Measurements from ENCODE around the gene ACTL7B.
"Not testable (repeated sequence)": the region's sequence is repeated elsewhere in the genome, so short reads cannot be mapped to it uniquely, and the experiment has no call there.

ACTL7B gene

GRCh38 chr9:108854094-108854493 is 1.7 kb downstream of the ACTL7B start:
- TF ChIP-seq SUZ12 (IDR thresholded peaks at IDR 0.05; ENCODE audit: extremely low read depth, insufficient read depth, insufficient read length) (no peak), ZNF274 (IDR thresholded peaks at IDR 0.05; ENCODE audit: low read depth, low read length) (no peak), YY1 (IDR thresholded peaks at IDR 0.05; ENCODE audit: insufficient read depth, insufficient read length) (no peak)
- Histone ChIP-seq H3K4me1 (ENCODE audit: insufficient read depth, insufficient read length) (no peaks in the 10 kb centered on the region), H3K27me3 (ENCODE audit: insufficient read depth, insufficient read length) (peaks cover 3% of the 10 kb centered on the region), H3K9ac (ENCODE audit: insufficient read length, low read depth) (no peak overlapping the region), H3K9me3 (ENCODE audit: insufficient read depth, low read length) (no peaks in the 10 kb centered on the region), H3K36me3 (ENCODE audit: insufficient read depth, insufficient read length, low read length) (no peaks in the 10 kb centered on the region), H3K4me3 (ENCODE audit: insufficient read length, low read depth) (no peak overlapping the region)
- DNase-seq (ENCODE audit: low read depth, low spot score): no peak

GRCh38 chr9:108852079-108852478 is 3.7 kb downstream of the ACTL7B start:
- Histone ChIP-seq H3K36me3 (ENCODE audit: insufficient read depth, insufficient read length, low read length) (no peaks in the 10 kb centered on the region), H3K27me3 (ENCODE audit: insufficient read depth, insufficient read length) (peaks cover 3% of the 10 kb centered on the region), H3K4me1 (ENCODE audit: insufficient read depth, insufficient read length) (no peaks in the 10 kb centered on the region), H3K4me3 (ENCODE audit: insufficient read length, low read depth) (no peak overlapping the region), H3K9ac (ENCODE audit: insufficient read length, low read depth) (no peak overlapping the region), H3K9me3 (ENCODE audit: insufficient read depth, low read length) (no peaks in the 10 kb centered on the region)
- DNase-seq (ENCODE audit: low read depth, low spot score): no peak
- TF ChIP-seq SUZ12 (IDR thresholded peaks at IDR 0.05; ENCODE audit: extremely low read depth, insufficient read depth, insufficient read length) (no peak), ZNF274 (IDR thresholded peaks at IDR 0.05; ENCODE audit: low read depth, low read length) (no peak), YY1 (IDR thresholded peaks at IDR 0.05; ENCODE audit: insufficient read depth, insufficient read length) (no peak)

- Histone ChIP-seq H3K4me3 (ENCODE audit: insufficient read length, low read depth) (no peak overlapping the region), H3K9me3 (ENCODE audit: insufficient read depth, low read length) (no peaks in the 10 kb centered on the region), H3K36me3 (ENCODE audit: insufficient read depth, insufficient read length, low read length) (no peaks in the 10 kb centered on the region), H3K9ac (ENCODE audit: insufficient read length, low read depth) (no peak overlapping the region), H3K27me3 (ENCODE audit: insufficient read depth, insufficient read length) (peaks cover 3% of the 10 kb centered on the region), H3K4me1 (ENCODE audit: insufficient read depth, insufficient read length) (no peaks in the 10 kb centered on the region)
- TF ChIP-seq SUZ12 (IDR thresholded peaks at IDR 0.05; ENCODE audit: extremely low read depth, insufficient read depth, insufficient read length): no peak
- no peak for DNase-seq (ENCODE audit: low read depth, low spot score)
Measured at GRCh38 chr9:108851138-108851537, 4.6 kb downstream of the ACTL7B start.

- Histone ChIP-seq H3K9ac (ENCODE audit: insufficient read length, low read depth) (no peak overlapping the region), H3K9me3 (ENCODE audit: insufficient read depth, low read length) (no peaks in the 10 kb centered on the region), H3K36me3 (ENCODE audit: insufficient read depth, insufficient read length, low read length) (no peaks in the 10 kb centered on the region), H3K4me1 (ENCODE audit: insufficient read depth, insufficient read length) (no peaks in the 10 kb centered on the region), H3K4me3 (ENCODE audit: insufficient read length, low read depth) (no peak overlapping the region), H3K27me3 (ENCODE audit: insufficient read depth, insufficient read length) (peaks cover 3% of the 10 kb centered on the region)
- no peak for TF ChIP-seq YY1 (IDR thresholded peaks at IDR 0.05; ENCODE audit: insufficient read depth, insufficient read length)
- no peak for TF ChIP-seq SUZ12 (IDR thresholded peaks at IDR 0.05; ENCODE audit: extremely low read depth, insufficient read depth, insufficient read length)
- TF ChIP-seq ZNF274 (IDR thresholded peaks at IDR 0.05; ENCODE audit: low read depth, low read length): no peak
- no peak for DNase-seq (ENCODE audit: low read depth, low spot score)
Measured at GRCh38 chr9:108850293-108850897, 5.4 kb downstream of the ACTL7B start.

- not testable (repeated sequence) for H3K4me3 ChIP-seq (ENCODE audit: insufficient read length, low read depth); H3K27me3 ChIP-seq (ENCODE audit: insufficient read depth, insufficient read length); H3K36me3 ChIP-seq (ENCODE audit: insufficient read depth, insufficient read length, low read length)
Measured at GRCh38 chr9:108848296-108848695, 7.5 kb downstream of the ACTL7B start.

GRCh38 chr9:108845947-108846346 is 9.8 kb downstream of the ACTL7B start:
- Histone ChIP-seq H3K4me1 (ENCODE audit: insufficient read depth, insufficient read length) (no peaks in the 10 kb centered on the region), H3K9me3 (ENCODE audit: insufficient read depth, low read length) (no peaks in the 10 kb centered on the region), H3K27me3 (ENCODE audit: insufficient read depth, insufficient read length) (no peaks in the 10 kb centered on the region), H3K36me3 (ENCODE audit: insufficient read depth, insufficient read length, low read length) (no peaks in the 10 kb centered on the region), H3K4me3 (ENCODE audit: insufficient read length, low read depth) (no peak overlapping the region), H3K9ac (ENCODE audit: insufficient read length, low read depth) (no peak overlapping the region)
- TF ChIP-seq ZNF274 (IDR thresholded peaks at IDR 0.05; ENCODE audit: low read depth, low read length): no peak
- no peak for TF ChIP-seq SUZ12 (IDR thresholded peaks at IDR 0.05; ENCODE audit: extremely low read depth, insufficient read depth, insufficient read length)
- no peak for TF ChIP-seq YY1 (IDR thresholded peaks at IDR 0.05; ENCODE audit: insufficient read depth, insufficient read length)
- no peak for DNase-seq (ENCODE audit: low read depth, low spot score)

More at GRCh38 chr9:108848296-108848695, 7.5 kb downstream of the ACTL7B start:
- H3K9ac ChIP-seq (ENCODE audit: insufficient read length, low read depth); H3K4me1 ChIP-seq (ENCODE audit: insufficient read depth, insufficient read length); DNase-seq (ENCODE audit: low read depth, low spot score); H3K9me3 ChIP-seq (ENCODE audit: insufficient read depth, low read length): not testable (repeated sequence)

GRCh38 chr9:108845507-108845906 is 10.3 kb downstream of the ACTL7B start:
- TF ChIP-seq ZNF274 (IDR thresholded peaks at IDR 0.05; ENCODE audit: low read depth, low read length): no peak
- TF ChIP-seq SUZ12 (IDR thresholded peaks at IDR 0.05; ENCODE audit: extremely low read depth, insufficient read depth, insufficient read length): no peak
- TF ChIP-seq YY1 (IDR thresholded peaks at IDR 0.05; ENCODE audit: insufficient read depth, insufficient read length): no peak
- no peak for DNase-seq (ENCODE audit: low read depth, low spot score)
- no peak overlapping the region for H3K4me3 ChIP-seq (ENCODE audit: insufficient read length, low read depth)
- H3K36me3 ChIP-seq (ENCODE audit: insufficient read depth, insufficient read length, low read length): no peaks in the 10 kb centered on the region
- no peak overlapping the region for H3K9ac ChIP-seq (ENCODE audit: insufficient read length, low read depth)
- no peaks in the 10 kb centered on the region for H3K27me3 ChIP-seq (ENCODE audit: insufficient read depth, insufficient read length)
- H3K4me1 ChIP-seq (ENCODE audit: insufficient read depth, insufficient read length): no peaks in the 10 kb centered on the region
- no peaks in the 10 kb centered on the region for H3K9me3 ChIP-seq (ENCODE audit: insufficient read depth, low read length)

- H3K9ac ChIP-seq (ENCODE audit: insufficient read length, low read depth): no peak overlapping the region
- no peaks in the 10 kb centered on the region for H3K36me3 ChIP-seq (ENCODE audit: insufficient read depth, insufficient read length, low read length)
- no peaks in the 10 kb centered on the region for H3K9me3 ChIP-seq (ENCODE audit: insufficient read depth, low read length)
- DNase-seq (ENCODE audit: low read depth, low spot score): no peak
- no peaks in the 10 kb centered on the region for H3K4me1 ChIP-seq (ENCODE audit: insufficient read depth, insufficient read length)
- TF ChIP-seq YY1 (IDR thresholded peaks at IDR 0.05; ENCODE audit: insufficient read depth, insufficient read length): no peak
- no peak for TF ChIP-seq ZNF274 (IDR thresholded peaks at IDR 0.05; ENCODE audit: low read depth, low read length)
- no peak for TF ChIP-seq SUZ12 (IDR thresholded peaks at IDR 0.05; ENCODE audit: extremely low read depth, insufficient read depth, insufficient read length)
- H3K4me3 ChIP-seq (ENCODE audit: insufficient read length, low read depth): no peak overlapping the region
- H3K27me3 ChIP-seq (ENCODE audit: insufficient read depth, insufficient read length): no peaks in the 10 kb centered on the region
Measured at GRCh38 chr9:108844856-108845255, 10.9 kb downstream of the ACTL7B start.

All from NT2/D1 (cell line).